ENCODE measurements around the gene PPP1R37.

GRCh38 chr19:45138303-45138751 lies 45.3 kb downstream of the PPP1R37 start:
- TF ChIP-seq, protein P1, sequence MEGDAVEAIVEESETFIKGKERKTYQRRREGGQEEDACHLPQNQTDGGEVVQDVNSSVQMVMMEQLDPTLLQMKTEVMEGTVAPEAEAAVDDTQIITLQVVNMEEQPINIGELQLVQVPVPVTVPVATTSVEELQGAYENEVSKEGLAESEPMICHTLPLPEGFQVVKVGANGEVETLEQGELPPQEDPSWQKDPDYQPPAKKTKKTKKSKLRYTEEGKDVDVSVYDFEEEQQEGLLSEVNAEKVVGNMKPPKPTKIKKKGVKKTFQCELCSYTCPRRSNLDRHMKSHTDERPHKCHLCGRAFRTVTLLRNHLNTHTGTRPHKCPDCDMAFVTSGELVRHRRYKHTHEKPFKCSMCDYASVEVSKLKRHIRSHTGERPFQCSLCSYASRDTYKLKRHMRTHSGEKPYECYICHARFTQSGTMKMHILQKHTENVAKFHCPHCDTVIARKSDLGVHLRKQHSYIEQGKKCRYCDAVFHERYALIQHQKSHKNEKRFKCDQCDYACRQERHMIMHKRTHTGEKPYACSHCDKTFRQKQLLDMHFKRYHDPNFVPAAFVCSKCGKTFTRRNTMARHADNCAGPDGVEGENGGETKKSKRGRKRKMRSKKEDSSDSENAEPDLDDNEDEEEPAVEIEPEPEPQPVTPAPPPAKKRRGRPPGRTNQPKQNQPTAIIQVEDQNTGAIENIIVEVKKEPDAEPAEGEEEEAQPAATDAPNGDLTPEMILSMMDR (tag by site-specific recombination; IDR thresholded peaks at IDR 0.05): no peak
- TF ChIP-seq ZNF335 (tag by site-specific recombination; conservative IDR thresholded peaks at IDR 0.05) (no peak), ZNF24 (tag by site-specific recombination; IDR thresholded peaks at IDR 0.05) (no peak), ZNF629 (tag by site-specific recombination; IDR thresholded peaks at IDR 0.05) (no peak)

All from HEK293 (cell line).